GM18505 (cell line): Measurements from ENCODE around the gene ROBO1.

Experiments used
- ATAC-seq: cut with Tn5 transposase; IDR thresholded peaks from one replicate; pipeline ENCODE4 v1.9.1; 2021; ENCODE audit not compliant: unreplicated experiment
- POLR2A ChIP-seq: IDR thresholded peaks from 4 replicates; pipeline ENCODE4 v1.6.1; 2011; ENCODE audit warnings: borderline replicate concordance; ENCODE audit not compliant: insufficient read depth, insufficient read length; ENCODE audit errors: extremely low read depth

The ROBO1 gene

DNA sequence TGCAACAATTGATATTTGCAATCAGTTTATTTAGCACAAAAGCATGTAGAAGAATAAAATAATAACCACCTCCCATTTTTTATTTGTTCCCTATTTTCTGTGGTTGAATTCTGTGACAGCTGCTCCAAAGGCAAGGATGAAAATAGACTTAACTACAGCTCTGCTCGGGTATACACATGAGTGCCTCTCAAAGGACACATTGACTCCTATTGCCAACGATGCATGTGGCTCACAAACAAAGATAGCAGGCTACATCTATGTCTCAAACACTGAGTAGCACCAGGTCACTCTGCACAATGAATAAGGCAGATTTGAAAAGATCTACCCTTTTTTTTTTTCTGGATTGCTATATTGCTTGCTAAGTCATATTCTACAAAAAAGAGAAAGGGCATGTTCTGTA, 612.9 kb downstream of the ROBO1 start:
- TF ChIP-seq POLR2A = no peak
- no peak for ATAC-seq

DNA sequence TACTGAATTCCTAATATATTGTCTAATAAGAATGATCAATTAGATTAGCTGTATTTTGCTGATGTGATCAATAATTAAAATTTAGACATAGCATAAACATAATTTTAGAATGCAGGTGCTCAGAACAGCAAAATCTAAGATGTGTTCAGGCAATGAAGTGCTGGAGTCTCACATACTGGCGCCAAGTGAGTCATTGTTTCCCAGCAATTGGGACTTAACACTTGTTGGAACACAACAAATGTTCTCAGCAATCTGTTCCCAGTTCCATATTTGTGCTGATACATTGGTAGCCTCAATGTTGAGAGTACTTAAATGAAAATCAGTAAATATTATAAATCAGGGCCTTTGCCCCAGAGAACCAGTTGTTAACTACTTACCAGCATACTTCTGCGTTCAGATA, 619.0 kb downstream of the ROBO1 start:
- no peak for ATAC-seq

DNA sequence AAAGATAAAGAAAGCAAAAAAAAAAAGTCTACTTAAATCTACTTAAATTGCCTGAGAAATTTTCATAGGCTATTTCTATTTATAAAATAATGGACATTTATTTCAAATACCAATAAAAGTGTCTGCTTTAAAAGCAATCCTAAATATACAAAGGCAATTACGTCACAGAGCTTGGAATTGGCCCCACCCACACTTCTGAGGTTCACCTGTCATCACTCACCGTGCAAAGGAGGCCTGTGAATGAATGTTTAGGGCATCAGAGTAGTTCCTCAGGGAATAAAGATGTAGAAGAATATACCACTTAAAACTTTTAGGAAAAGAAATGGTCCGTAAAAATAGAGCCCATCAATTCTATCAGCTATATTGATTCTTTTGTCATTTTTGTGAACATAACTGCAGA, 621.8 kb downstream of the ROBO1 start:
- ATAC-seq = no peak
- no peak for TF ChIP-seq POLR2A

More for the DNA sequence above, 619.0 kb downstream of the ROBO1 start:
- TF ChIP-seq POLR2A = no peak

DNA sequence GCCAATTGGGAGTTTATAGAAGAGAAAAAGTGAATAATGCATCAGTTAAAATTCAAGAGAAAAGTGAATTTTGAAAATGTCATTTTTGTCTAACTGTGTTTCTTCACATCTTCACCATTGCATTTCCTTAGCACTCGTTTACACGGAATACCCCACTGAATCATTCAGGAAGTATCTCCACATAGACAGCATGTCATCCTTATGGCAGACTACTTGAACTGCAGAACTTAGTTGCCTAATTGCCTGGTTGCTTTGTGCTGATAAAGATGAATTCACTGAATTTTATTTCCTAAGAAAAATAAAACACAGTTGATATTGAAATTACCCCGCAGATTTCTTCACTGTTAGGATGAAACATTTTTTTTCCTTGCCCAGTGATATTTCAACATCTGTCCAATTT, 627.1 kb downstream of the ROBO1 start:
- ATAC-seq = no peak
- no peak for TF ChIP-seq POLR2A

DNA sequence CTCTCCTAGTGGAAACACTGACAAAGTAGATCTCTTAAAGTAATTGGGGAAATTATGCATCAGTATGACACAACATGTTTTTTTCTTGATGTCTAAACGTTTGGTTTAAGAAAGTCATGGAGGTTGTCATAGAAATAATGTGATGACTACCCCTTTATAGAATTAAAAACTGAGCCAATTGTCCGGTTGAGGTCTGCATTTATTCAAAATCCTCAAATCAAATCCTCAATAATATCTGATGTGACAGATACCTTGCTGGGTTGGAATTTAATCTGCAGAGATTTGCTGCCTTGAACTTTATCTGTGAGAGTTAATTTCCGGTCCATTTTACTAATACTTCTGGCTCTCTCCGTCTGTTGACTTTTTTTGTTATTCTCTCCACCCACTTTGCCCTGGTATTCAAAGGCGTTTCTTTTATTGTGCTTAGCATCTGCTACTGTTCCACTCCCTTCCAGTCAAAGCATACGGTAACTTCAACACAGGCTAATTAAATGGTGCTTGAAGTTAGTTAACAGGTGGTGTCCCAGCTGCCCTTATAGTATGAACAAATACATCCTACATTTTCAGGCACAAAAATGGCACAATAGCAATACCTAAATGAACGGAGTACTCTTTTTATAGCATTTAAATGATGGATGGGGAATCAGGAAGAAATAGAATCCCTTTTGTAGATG, 628.3 kb downstream of the ROBO1 start:
- no peak for TF ChIP-seq POLR2A

DNA sequence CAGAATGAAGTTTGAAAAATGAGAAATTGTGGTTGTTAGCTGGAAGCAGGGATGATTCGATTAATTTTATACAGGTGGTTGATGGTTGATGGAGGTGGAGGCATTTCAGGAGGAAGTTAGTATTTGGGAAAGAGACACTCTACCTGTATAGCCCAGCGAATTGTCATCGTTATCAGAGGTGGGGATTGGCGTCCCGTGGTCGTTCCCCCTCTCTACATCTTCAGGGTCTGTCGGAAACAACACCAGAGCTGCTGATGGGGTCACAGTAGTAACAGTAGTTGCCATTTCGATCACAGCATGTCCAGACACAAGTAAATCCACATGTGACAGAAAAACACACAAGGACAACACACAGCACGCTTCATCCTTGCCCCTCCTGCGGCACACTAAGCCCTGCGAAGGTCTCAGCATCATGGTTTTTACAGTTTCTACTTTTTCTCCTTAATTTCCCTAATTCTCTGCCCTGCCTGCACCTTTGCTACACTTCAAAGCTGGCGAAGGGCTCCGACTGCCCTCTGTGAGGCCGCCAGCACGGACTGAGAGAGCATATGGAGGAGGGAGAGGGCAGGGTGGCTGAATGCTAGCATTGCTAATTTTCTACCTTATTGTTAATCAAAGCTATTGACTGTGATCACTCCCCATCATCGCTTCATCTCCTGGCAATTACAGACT, 642.3 kb downstream of the ROBO1 start:
- ATAC-seq = no peak
- TF ChIP-seq POLR2A = no peak

More for the DNA sequence above, 628.3 kb downstream of the ROBO1 start:
- no peak for ATAC-seq

DNA sequence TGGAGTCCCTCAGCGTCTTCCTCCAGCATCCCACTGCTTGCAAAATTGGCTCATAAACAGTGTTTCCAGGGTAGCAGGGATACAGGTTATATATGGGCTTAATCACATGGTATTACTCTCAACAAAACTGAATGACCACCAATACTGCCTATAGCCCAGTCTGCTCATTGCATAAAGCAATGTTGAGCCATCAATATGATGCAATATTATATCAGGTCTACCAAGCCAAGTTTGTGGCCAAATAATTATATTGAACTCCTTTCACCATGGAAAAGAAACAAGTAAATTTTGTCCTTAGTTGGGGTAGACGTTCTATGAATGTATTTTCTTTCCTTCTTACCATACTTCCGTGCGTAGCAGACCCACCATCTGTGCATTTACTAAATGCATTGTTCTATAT, 652.3 kb downstream of the ROBO1 start:
- TF ChIP-seq POLR2A = no peak
- no peak for ATAC-seq

DNA sequence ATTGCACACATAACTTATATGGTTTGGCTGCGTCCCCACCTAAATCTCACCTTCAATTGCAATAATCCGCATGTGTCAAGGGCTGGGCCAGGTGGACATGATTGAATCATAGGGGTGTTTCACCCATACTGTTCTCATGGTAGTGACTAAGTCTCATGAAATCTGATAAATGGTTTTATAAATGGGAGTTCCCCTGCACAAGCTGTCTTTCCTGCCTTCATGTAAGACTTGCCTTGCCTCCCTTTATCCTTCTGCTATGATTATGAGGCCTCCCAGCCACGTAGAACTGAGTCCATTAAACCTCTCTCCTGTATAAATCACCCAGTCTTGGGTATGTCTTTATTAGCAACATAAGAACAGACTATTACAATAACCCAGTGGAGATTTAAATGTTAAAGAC, 653.9 kb downstream of the ROBO1 start:
- TF ChIP-seq POLR2A = no peak
- no peak for ATAC-seq

DNA sequence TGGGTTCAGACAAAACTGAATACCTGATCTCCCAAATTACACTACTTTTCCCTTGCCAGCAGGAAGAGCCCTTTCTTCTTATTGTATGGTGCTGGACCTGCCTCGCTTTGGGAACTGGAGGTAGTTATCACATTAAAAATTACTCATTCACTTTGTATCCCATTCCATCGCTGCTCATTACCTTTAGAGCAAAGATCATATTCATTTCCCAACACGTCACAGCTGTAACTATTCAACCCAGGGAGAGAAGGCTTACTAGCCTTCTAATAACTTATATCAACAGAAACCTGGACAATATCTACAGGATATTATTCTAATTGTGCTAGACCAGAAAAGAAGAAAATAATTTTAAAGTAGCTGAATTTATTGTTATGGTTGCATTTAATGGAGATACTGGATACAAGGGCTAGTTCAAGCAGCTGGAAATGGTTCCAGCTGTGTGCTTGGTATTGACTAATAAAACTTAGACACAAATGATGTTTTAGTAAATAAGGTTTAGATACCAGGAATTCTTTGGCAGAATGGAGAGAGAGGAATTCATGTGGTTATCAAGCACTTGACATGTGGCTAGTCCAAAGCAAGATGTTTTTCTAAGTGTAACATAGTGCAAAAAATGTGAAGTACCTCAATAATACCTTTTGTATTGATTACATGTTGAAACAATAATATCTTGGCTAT, 656.3 kb downstream of the ROBO1 start:
- TF ChIP-seq POLR2A = no peak
- no peak for ATAC-seq

DNA sequence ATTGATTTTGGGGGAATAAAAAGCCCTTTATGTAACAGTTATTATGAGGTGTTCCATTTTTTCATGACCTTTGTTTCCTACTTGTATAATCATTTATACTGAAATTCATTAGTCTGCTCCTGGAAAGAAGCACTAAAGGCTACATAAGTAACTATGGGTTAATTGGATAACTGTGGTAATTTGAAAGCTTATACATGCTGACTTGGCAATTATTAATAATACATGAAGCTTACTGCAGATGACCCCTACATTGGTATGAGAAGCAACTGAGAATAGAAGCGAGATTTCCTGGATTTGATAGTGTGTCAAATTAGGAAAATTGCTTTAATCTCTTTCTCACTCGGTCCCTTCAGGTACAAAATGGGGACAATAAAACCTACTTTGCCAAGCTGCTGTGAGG, 658.0 kb downstream of the ROBO1 start:
- TF ChIP-seq POLR2A = no peak
- no peak for ATAC-seq

DNA sequence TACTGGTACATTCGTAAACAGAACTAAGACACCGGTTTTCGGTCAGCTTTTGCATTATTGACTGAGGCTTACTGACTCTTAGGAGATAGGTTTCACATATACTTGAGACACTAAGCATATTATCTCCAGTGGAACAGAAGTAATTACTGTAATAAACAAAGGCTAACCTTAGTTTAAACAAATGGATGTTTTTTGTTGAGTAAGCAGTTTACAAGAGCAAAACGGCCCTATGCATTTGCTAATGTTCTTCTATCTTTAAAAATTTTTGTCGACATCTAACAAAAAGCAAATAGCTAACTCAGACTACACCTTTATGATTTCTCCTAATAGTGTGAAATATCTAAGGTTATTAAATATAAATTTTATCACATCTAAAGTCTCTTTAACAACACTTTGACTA, 664.5 kb downstream of the ROBO1 start:
- no peak for TF ChIP-seq POLR2A
- ATAC-seq = no peak

DNA sequence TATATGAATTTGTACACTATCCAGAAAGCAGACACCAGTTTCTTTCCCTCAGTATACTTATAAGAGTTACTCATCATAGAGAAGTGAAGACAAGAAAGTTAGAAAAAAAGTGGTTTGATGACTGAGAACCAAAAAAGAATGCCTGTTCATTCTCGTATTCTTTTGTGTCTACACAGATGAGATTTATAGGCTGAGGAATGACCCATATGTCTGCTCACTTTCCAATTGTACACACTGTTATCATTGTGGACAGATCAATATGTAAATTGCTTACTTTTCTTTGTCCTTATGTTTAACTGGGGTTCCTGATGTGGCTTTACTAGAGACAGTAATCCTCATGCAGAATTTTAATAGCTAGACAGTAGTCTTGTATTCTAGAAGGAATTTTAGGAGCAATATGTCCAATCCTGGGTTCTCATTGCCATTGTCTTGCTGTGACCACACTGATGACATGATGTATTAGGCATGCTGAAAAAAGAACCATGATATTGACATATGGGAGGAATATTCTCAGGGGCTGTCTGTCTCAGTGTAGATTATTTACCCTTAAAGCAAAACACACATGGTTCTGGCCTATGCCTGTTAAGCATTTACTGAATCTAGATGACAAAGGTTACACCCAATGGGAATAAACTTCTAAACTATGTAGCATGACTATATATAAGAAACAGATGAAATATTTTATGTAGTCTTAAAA, 669.7 kb downstream of the ROBO1 start:
- no peak for ATAC-seq
- no peak for TF ChIP-seq POLR2A

DNA sequence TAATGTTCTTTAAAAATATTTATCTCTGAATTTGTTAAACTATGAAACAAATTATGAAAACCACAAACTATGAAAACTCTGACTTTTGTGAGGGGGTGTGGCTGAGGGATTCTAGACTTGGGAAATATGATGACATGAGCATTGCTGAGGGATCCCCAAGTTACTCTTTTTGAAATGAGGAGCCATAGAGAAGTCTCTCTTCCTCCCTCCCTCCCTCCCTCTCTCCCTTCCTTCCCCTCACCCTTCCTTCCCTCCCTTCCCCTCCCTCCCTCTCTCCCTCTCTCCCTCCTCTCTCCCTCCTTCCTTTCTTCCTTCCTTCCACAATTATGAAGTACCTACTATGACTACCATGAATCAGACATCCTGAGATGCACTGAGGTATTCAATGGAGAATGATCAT, 673.1 kb downstream of the ROBO1 start:
- ATAC-seq = no peak
- no peak for TF ChIP-seq POLR2A

DNA sequence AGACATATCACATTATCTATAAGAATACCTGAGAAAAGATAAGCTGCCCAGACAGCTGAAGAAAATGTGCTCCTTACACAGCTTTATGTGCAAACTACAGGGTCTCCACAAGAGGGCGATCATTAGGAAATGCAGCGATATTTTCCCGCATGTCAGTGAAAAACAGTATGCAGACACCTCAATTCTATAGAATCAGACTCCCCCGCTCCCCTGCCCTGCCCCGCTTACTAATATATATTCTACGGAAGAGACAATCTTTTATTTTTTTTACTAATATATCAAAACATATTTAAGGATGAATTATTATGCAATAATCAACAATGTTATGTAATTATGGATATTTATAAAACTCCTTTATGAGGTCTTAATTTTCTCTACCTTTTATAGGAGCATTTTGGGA, 681.3 kb downstream of the ROBO1 start:
- ATAC-seq = peak; percentile 100
- TF ChIP-seq POLR2A = no peak

DNA sequence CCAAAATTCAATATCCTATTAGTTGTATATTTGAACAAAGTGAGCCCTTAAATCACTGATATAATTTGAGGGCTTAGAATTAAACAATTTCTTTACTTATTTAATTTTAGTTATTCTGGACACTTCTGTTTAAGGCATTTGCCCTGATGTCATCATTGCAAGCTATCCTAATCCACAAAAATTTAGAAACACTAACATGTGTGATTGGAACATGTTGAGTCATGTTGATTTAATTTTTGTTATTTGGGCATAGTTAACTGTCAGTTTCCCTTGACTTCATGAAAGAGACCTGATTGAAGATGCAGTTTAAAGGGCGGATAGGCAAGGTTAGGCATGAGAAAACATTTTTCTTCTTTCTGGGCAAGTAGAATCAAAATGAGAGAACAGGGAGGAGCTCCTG, 682.6 kb downstream of the ROBO1 start:
- TF ChIP-seq POLR2A = no peak
- ATAC-seq = no peak
